Activated T-cell treated with anti-CD3 and anti-CD28 coated beads for 24 hours (primary cell): Measurements from ENCODE around the gene RUNX1.

ENCODE experiments used
- DNase-seq: peaks from one replicate; pipeline ENCODE4 v3.0.0-alpha.2; 2020; ENCODE audit warnings: low read depth

Gene RUNX1

DNA sequence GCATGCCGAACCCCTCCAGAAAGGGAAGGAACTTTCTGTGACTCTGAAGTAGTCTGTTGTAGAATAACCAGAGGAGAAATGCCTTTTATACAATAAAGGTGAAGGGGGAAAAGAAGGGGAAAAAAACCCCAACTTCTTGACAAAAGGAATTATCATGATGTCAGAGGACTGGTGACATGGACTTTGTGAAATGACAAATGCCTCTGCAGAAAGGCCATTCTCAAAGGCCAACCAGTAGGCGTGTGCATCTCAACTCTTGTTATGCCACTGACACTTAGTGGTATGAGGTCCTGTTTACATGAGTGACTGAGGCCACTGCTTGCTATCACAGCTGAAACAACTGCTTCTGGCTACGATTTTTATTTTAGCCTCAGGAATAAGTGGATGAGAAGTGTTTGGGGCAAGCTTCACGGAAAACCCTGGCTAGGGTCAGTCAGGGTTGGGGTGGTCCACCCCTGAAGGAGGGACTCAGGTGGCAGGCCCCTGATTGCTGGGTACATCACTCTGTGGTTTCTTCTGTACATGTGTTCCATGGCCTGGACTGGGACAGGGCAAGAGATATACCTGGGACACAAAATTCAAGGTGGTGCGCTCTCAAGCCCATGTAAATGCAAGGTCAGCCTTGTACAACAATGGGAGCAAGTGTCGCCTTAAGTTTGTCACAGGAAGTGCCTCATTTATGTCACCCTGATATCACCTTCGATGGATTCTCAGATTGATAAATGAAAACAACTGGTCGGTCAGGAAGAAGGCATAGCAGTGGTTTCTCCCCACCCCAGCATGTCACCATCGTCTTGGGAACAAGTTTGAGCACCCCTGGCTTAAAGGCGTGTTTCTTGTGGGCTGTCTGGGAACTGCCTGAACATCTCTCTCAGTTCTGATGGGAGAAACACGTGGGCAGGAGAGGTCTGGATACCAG lies 12.4 kb downstream of the RUNX1 start:
- DNase-seq = no peak

DNA sequence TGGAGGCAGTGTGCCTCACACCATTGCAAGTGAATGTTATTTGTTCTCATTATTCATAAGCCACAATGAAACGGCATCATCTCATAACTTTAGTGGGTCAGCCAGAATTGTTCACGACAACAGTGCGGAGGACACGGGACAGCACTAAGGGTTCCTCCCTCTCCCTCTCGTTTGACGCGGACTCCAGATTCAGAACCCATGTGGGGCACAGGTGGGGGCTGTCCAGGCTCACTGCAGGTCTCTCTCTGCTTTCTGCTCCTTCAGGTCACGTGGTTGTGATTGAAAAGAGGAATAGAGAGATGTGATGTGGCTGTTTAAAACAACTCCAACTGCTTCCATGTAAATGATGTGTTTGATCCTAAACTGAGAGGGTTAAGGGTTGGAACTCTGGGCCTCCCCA lies 13.5 kb downstream of the RUNX1 start:
- no peak for DNase-seq

- no peak for DNase-seq
Measured at GRCh38 chr21:35035116-35035515, 14.0 kb downstream of the RUNX1 start.

DNA sequence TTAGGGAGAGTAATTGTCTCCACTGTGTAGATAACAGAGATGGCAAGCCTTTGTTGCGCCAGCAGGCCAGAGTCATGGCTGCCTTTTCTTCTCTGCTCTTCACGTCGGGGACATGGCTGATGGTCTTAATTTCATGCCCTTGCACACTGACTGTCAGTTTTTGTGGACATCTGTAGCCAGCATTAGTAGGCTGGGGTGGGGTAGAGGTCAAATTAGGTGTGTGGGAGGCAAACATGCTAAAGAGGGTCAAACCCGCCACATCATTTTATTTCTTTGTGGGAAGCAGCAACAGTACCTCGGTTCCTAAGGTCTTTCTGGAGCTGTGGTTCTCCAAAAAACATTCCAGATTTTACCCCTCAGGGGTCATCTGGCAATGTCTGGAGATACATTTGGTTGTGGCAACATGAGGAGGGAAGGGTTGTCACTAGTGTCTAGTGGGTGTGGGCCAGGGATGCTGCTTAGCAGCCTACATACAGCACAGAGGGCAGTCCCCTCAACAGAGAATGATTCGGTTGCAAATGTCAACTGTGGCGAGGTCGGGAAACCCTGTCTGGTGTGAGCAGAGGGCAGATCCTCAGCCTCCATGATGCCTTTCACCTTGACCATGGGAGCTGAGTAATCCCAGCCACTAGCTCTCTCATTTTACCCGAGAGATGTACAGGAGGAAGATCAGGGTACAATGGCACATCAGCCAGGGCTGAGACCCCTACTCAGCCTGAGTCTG lies 14.7 kb downstream of the RUNX1 start:
- DNase-seq = no peak

GRCh38 chr21:35032474-35033263 lies 16.4 kb downstream of the RUNX1 start:
- DNase-seq = no peak

DNA sequence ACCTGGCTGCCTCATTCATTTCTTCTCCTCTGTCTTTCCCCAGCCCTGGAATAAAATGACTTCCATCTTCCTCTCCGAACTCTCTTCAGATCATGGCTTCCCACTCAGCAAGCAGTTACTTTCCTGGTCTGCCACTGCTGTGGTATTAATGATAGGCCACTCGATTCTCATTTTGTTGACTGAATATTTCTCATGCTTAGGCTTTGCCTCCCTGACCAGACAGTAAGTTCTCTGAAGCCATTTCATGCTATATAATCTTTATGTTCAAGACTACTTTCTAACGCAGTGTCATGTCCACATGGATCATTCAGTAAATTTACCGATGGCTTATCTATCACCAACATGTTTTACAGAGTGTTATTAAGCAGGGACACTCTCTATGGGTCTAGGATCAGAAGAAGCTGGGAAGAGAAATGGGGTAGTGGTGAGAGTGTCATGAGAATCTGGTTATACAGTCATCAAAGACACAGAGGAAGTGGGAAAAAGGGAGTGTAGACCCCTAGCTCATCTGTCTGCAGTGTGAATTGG lies 20.6 kb downstream of the RUNX1 start:
- DNase-seq = no peak

DNA sequence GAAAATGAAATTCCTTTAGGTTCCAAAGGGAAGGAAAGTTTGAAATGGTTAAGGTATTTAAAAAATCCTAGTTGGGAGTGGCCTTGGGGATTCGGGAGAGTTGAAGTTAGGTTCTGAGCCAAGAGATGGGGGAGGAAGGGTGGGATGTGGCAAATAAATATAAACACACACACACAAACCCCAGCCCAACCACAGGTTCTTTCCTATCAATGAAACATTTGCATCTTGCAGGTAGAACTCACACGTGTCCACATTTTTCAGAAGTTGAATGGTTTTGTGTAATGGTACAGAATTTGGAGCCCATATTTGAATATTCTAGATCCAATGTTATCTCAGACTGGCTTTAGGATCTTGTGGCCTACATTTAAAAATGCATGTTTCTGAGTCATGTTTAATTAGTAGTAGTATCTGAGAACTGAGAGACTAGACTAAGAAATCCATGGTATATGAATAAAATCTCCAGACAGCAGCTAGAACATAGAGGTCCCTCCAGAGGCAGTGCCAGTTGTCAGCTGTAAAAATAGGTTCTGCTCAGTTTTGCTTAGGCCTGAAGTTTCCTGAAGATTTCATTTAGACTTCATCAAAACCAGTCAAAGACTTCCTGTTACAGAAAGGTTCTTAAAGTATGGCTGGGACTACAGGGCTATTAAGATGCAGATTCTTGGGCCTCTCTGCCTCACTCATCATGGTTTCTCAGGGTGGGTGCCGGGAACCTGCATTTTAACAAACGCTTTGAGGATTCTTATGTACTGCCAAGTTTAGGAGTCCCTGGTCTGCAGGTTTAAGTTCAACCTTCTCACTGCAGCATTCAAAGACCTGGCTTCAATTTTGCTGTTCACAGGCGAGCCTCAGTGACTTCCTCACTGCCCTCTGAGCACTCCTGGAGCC lies 21.3 kb downstream of the RUNX1 start:
- no peak for DNase-seq

DNA sequence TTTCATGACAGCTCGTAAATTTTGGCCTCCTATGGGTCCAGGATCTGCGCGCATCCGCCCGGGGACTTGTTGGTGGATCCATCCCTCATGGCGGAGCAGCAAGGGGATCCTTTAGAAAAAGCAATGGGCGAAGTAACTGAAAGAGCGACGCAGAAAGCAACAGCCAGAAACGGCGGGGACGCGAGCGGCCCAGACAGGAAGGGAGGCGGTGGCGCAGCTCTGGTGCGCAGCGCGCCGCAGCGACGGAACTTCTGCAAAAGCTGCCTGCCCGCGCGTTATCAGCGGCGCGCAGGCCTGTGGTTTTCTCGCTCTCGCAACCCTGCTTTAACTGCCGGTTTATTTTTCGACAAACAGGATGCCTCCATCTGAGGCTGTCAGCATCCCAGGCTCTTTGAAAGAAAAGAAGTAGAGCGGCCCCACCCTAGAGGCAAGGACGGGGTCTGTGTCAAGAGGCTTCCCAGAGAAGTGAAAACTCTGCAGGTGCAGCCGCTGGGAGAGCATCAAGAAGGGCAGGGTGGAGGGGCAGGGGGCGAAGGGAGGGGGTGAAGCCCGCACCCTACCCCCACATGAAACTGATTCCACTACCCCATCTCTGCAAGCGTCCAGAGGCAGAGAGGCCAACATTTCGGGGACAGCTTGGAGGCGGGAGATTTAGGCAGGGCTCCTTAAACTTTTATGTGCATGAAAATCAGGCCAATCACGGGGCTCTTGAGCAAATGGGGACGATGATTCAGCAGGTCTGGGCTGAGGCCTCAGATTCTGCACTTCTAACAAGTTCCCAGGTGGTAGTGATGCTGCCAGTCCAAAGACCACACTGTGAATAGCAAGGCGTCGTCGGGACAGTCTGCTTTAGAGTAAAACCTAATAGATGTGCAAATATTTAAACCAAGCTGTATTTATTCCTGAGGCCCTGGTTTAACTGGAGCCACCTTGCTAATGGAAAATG lies 22.2 kb downstream of the RUNX1 start:
- DNase-seq = peak; percentile 72

DNA sequence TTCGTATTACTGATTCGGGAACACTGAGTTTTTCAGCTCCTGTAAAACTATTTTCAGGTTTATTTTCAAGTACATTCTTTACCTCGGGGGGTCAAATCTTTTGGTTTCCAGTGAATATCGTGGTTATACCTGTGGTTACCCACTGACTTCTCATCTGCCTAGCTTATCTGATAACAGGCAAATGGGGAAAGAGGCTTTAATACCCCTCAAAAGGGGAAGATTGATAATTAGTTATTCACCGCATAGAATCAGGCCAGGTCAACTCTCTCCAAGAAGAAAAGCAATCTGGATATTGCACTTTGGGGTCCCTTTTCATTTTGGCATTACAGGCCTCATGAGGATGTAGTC lies 23.0 kb downstream of the RUNX1 start:
- no peak for DNase-seq

DNA sequence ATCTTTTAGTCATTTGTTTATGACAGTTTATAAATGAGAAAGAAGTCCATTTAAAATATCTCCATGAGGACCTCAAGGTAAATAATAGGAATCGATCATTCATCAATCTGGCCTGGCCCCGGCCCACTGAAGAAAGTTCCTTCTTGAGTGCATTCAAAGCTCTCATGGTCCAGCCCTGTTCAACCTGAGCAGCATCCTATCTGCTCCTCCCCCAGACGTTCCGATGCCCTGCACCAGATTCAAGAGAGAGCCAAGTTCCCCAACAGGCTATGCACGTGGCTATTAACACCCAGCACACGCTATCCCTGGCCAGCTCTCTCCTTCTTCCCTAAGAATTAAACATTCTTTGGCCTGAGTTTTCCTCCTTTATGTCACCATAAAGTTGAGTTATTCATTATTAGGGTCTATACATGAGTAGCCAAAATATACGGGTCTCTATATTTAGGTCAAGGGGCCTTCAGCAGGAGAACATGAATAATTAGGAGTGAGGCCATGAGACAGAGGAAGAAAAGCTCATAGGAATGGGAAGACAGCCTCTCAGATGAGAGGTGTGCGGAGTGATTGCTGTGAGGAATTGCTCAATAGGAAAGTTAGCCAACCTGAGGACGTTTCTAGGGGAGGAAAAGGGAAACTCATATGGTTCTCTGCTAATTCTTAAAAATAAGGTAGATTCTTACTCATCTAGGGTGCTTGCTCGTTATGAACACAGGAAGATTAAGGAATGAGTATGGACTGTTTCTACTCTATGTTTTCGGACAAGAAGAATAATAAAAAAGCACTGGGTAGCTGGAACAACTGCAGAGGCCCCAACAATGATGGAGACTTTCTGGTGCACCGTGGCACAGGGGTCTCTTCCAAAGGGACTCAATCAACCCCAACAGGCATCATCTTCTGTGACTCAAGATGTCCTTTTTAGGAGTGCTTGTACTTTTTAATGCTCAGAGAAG lies 23.6 kb downstream of the RUNX1 start:
- no peak for DNase-seq

DNA sequence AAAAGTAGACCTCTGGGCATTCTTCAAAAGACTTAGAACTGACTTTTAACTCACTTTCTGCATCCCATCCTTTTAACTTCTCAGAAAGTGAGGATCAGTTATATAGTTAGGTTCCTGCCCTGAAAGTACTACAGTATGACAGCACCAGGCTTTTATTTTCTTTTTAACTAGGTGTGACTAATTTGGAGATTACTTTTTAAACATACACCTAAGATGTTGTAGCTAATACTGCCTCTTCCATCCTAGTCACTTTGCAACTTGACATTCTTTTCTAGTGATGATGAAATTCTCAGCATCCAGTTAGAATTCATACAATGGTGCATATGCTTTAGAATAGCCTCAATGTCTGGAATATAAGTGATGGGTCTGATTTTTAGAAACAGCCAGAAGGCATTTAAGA lies 24.6 kb downstream of the RUNX1 start:
- DNase-seq = no peak

DNA sequence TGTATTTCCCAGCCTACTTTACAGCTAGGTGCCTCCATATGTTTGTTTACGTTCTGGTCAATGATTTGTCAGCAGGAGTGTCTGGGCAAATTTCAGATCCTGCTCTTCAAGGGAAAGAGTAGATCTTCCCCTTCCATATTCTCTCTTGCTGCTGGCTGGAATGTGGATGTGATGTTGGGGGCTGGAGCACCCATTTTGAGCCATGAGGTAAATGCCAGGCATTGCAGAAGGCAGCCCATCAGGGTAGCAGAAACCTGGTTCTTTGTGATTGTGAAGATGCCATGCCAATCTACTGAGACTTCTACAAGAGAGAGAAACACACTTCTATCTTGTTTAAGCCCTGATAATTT lies 25.1 kb downstream of the RUNX1 start:
- DNase-seq = no peak

GRCh38 chr21:35023396-35024070 lies 25.6 kb downstream of the RUNX1 start:
- no peak for DNase-seq

- no peak for DNase-seq
Measured at GRCh38 chr21:35021546-35021945, 27.6 kb downstream of the RUNX1 start.

GRCh38 chr21:35020902-35021301 lies 28.2 kb downstream of the RUNX1 start:
- DNase-seq = no peak

DNA sequence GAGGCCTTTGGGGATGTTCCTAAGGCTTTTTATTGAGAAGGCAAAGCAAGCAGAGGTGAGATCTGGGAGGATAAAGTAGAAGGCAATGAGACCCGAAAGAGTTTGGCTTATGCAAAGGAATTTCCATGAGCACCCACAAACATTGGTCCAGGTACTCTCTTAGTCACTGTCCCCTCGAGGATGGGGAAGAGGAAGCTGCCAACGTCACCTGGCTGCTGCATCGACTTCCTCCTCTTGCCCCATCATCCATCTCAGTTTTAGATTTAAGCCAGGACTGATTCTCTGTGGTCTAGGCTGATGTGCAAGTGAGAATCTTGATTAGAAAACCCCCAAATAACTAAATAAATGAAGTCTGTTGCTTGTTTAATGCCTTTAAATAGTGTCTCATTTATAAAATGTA lies 28.7 kb downstream of the RUNX1 start:
- DNase-seq = no peak

DNA sequence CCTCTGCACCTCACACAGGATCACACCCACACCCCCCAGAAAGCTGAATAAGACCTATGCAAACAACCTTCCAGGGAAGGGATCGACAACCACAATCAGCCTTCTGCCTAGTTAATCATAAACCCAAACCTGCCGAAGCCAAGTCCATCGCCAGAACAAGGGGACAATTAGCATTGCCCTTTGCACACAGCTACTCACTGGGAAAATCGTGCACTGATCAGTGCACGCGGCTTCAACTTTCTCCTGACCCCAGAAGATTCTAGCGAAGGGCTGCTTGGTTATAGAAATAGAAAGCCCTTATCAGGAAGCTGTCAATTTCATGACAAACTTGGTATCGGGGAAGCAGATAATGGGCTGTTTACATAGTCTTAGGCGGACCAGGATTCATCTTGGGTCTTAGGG lies 29.5 kb downstream of the RUNX1 start:
- no peak for DNase-seq

- no peak for DNase-seq
Measured at GRCh38 chr21:35017256-35017655, 31.8 kb downstream of the RUNX1 start.
